HepG2 (cell line): ENCODE measurements around the gene NBEAL1. TPM values are rescaled to one million over a fixed set of nuclear protein-coding genes. Genes with fewer than 3 reads are reported as not detected.

Experiments used
- BRF2 ChIP-seq: sonication (generic); formaldehyde crosslinking; IDR thresholded peaks from 2 replicates; pipeline ENCODE4 v1.8.1; 2022; ENCODE audit warnings: mild to moderate bottlenecking, missing genetic modification reagents
- HNRNPH1 ChIP-seq: fragments of 200-400 bp; formaldehyde crosslinking; optimal IDR thresholded peaks from 2 replicates; pipeline ENCODE3; 2017; ENCODE audit warnings: mild to moderate bottlenecking, low read depth, low read length
- IRF2 ChIP-seq: IDR thresholded peaks from 2 replicates; pipeline ENCODE4 v1.6.1; 2018; ENCODE audit warnings: missing genetic modification reagents, missing compliant biosample characterization
- MAFK ChIP-seq, 2 experiments: IDR thresholded peaks in 1 of 2; conservative IDR thresholded peaks in 1 of 2; 2 replicates each; pipeline ENCODE4 v1.6.1; 2011; ENCODE audit warnings: improper control_type of control experiment in 2 of 2, low read length in 2 of 2
- MIXL1 ChIP-seq: IDR thresholded peaks from 2 replicates; pipeline ENCODE4 v1.6.1; 2016
- PHF8 ChIP-seq: sonication (generic); formaldehyde crosslinking; IDR thresholded peaks from 2 replicates; pipeline ENCODE4 v1.5.0; 2020; ENCODE audit warnings: missing genetic modification reagents
- PRMT3 ChIP-seq: sonication (generic); formaldehyde crosslinking; IDR thresholded peaks from 2 replicates; pipeline ENCODE4 v1.8.1; 2022; ENCODE audit warnings: low read depth, mild to moderate bottlenecking, moderate library complexity, missing genetic modification reagents, borderline replicate concordance
- SOX13 ChIP-seq, 3 experiments: fragments of 450-650 bp in 1 of 3; sonication (generic) in 1 of 3; formaldehyde crosslinking in 1 of 3; IDR thresholded peaks in 2 of 3; conservative IDR thresholded peaks in 1 of 3; 2 replicates each; pipeline versions ENCODE4 v1.5.0 to v1.6.1; 2016 to 2020; ENCODE audit warnings: antibody characterized with exemption in 1 of 3, mild to moderate bottlenecking in 1 of 3, missing compliant biosample characterization in 1 of 3, missing genetic modification reagents in 1 of 3, moderate library complexity in 1 of 3
- SOX6 ChIP-seq, 2 experiments: fragments of 450-650 bp in 1 of 2; sonication (generic) in 1 of 2; formaldehyde crosslinking in 1 of 2; IDR thresholded peaks; 2 replicates each; pipeline versions ENCODE4 v1.4.0 to v1.6.1; 2017 to 2020; ENCODE audit warnings: antibody characterized with exemption in 1 of 2, mild to moderate bottlenecking in 1 of 2, missing genetic modification reagents in 1 of 2
- ZBTB40 ChIP-seq, 2 experiments: fragments of 450-650 bp in 1 of 2; sonication (generic) in 1 of 2; formaldehyde crosslinking in 1 of 2; IDR thresholded peaks; 2 replicates each; pipeline versions ENCODE4 v1.6.1 to v1.8.0; 2016 to 2022; ENCODE audit warnings: antibody characterized with exemption in 1 of 2, mild to moderate bottlenecking in 1 of 2, missing genetic modification reagents in 1 of 2
- ZFP36 ChIP-seq: fragments of 150-350 bp; IDR thresholded peaks from 2 replicates; pipeline ENCODE4 v1.6.1; 2018; ENCODE audit warnings: borderline replicate concordance, low read length, low read depth; ENCODE audit not compliant: partially characterized antibody
- ZNF512B ChIP-seq: sonication (generic); formaldehyde crosslinking; IDR thresholded peaks from 2 replicates; pipeline ENCODE4 v1.5.1; 2020; ENCODE audit warnings: missing genetic modification reagents, mild to moderate bottlenecking, borderline replicate concordance
- ZNF547 ChIP-seq: sonication (generic); formaldehyde crosslinking; IDR thresholded peaks from 2 replicates; pipeline ENCODE4 v1.5.1; 2020; ENCODE audit warnings: mild to moderate bottlenecking, missing genetic modification reagents
- ZNF781 ChIP-seq: sonication (generic); formaldehyde crosslinking; IDR thresholded peaks from 2 replicates; pipeline ENCODE4 v1.5.1; 2020; ENCODE audit warnings: borderline replicate concordance, mild to moderate bottlenecking, missing genetic modification reagents; ENCODE audit errors: not compliant biosample characterization
- polyA plus RNA-seq, 8 experiments: library from polyadenylated mRNA; depleted of rRNA in 3 of 8; stranded (reverse) in 7 of 8; unstranded in 1 of 8; fragments of >200 nt; fragmentation: Illumina TruSeq in 4 of 8; extraction: Trizol in 4 of 8; gene quantifications; 2 replicates each; pipeline versions ENCODE4 v1.2.1 to v1.2.3, GENCODE V29; 2011 to 2016; ENCODE audit warnings: low read depth in 4 of 8, missing spikeins in 1 of 8, mixed read lengths in 1 of 8; ENCODE audit not compliant: insufficient read depth in 1 of 8
- total RNA-seq, 5 experiments: library from RNA; depleted of rRNA; stranded (reverse); fragments of >200 nt; fragmentation: Illumina TruSeq; extraction: Trizol; gene quantifications; 2 replicates each; pipeline ENCODE4 v1.2.3, GENCODE V29; 2016; ENCODE audit warnings: low read depth in 1 of 5

NBEAL1 gene
- total and polyA plus RNA-seq, 2 of the 13 experiments (the other 11 are each of a cell fraction or from before 2014, with no cell fraction given), result 6.4 to 15.7 TPM

- no peak for TF ChIP-seq ZBTB40 (IDR thresholded peaks at IDR 0.05)
- TF ChIP-seq ZBTB40 (CRISPR knock-in tag; IDR thresholded peaks at IDR 0.05), result no peak
- no peak for TF ChIP-seq SOX6 (IDR thresholded peaks at IDR 0.05)
- TF ChIP-seq SOX6 (CRISPR knock-in tag; IDR thresholded peaks at IDR 0.05), result peak; percentile 22; the same call in 1 of the 2 replicates
- TF ChIP-seq BRF2, result no peak
- peak; percentile 25 to 31; a peak in 2 of 4 replicates for TF ChIP-seq MAFK (conservative IDR thresholded peaks at IDR 0.05 in 1 of 2, IDR thresholded peaks at IDR 0.05 in 1 of 2; ENCODE audit: low read length in 2 of 2)
- TF ChIP-seq ZNF547 (CRISPR knock-in tag), result no peak
- no peak for TF ChIP-seq PHF8 (CRISPR knock-in tag)
- no peak for TF ChIP-seq MIXL1 (CRISPR knock-in tag)
- no peak for TF ChIP-seq SOX13 (IDR thresholded peaks at IDR 0.05)
- peak in 1 of 2 experiments; percentile 65; a peak in 2 of 4 replicates for TF ChIP-seq SOX13 (CRISPR knock-in tag; conservative IDR thresholded peaks at IDR 0.05 in 1 of 2, IDR thresholded peaks at IDR 0.05 in 1 of 2)
- no peak for TF ChIP-seq ZNF512B (CRISPR knock-in tag)
- peak; percentile 41; the same call in 1 of the 2 replicates for TF ChIP-seq IRF2 (CRISPR knock-in tag)
- TF ChIP-seq HNRNPH1, result no peak
- no peak for TF ChIP-seq ZNF781 (CRISPR knock-in tag)
- no peak for TF ChIP-seq PRMT3 (CRISPR knock-in tag)
- no peak for TF ChIP-seq ZFP36
Measured at GRCh38 chr2:203018181-203018580, 3.5 kb downstream of the NBEAL1 start (continued).
